GM21528 (cell line): ENCODE measurements around the gene SKOR1.

Source experiments
- ATAC-seq: cut with Tn5 transposase; IDR thresholded peaks from one replicate; pipeline ENCODE4 v1.9.1; 2021; ENCODE audit warnings: mild to moderate bottlenecking, moderate library complexity; ENCODE audit not compliant: unreplicated experiment, low FRiP score

The SKOR1 gene

GRCh38 chr15:67816668-67817067, 8.6 kb upstream of the SKOR1 start:
- no peak for ATAC-seq

GRCh38 chr15:67818464-67818863, 6.8 kb upstream of the SKOR1 start:
- no peak for ATAC-seq

GRCh38 chr15:67819636-67820035, 5.7 kb upstream of the SKOR1 start:
- ATAC-seq, result no peak

- no peak for ATAC-seq
These were observed 5.0 kb upstream of the SKOR1 start for GRCh38 chr15:67820122-67820991.

GRCh38 chr15:67820992-67821783, 4.1 kb upstream of the SKOR1 start:
- ATAC-seq, result no peak

- no peak for ATAC-seq
These were observed 3.4 kb upstream of the SKOR1 start for GRCh38 chr15:67821784-67822440.

- no peak for ATAC-seq
These were observed 2.6 kb upstream of the SKOR1 start for GRCh38 chr15:67822537-67823313.

- ATAC-seq, result no peak
These were observed 1.8 kb upstream of the SKOR1 start for GRCh38 chr15:67823314-67824196.

GRCh38 chr15:67824197-67824968, 926 bp upstream of the SKOR1 start:
- ATAC-seq, result no peak

GRCh38 chr15:67825881-67826716, 790 bp downstream of the SKOR1 start:
- no peak for ATAC-seq

- no peak for ATAC-seq
These were observed 1.6 kb downstream of the SKOR1 start for GRCh38 chr15:67826717-67827561.

GRCh38 chr15:67827562-67828277, 2.4 kb downstream of the SKOR1 start:
- ATAC-seq, result no peak

GRCh38 chr15:67828278-67828968, 3.1 kb downstream of the SKOR1 start:
- ATAC-seq, result no peak

- no peak for ATAC-seq
These were observed 3.8 kb downstream of the SKOR1 start for GRCh38 chr15:67828969-67829646.
